T-helper 2 cell treated with Interferon-gamma antibody and Interleukin-4, amounts not matched to agents 100 ng/mL and 5 ng/mL, for 36 hours (primary cell): Measurements from ENCODE around the gene STAG2. TPM values are rescaled to one million over a fixed set of nuclear protein-coding genes. Genes with fewer than 3 reads are reported as not detected.

Source experiments
- intact Hi-C: fragments of 100-400 bp; cut with micrococcal nuclease; formaldehyde crosslinking; loops from one replicate; pipeline ENCODE4 v1.15.1; 2023
- total RNA-seq: library from RNA; stranded (reverse); gene quantifications from 2 replicates; pipeline ENCODE4 v1.2.3, GENCODE V29; 2022

STAG2 gene
- total RNA-seq, 1 donor from 2014 or later: 73.3 TPM

- intact Hi-C loops: loop anchor here (1.0 kb wide), 1 partner anchor 9 kb away; no protein-coding TSS in a partner anchor
Observed at GRCh38 chrX:123971982-123972381, 10.5 kb downstream of the STAG2 start.

- intact Hi-C loops: no loop called here
Observed at GRCh38 chrX:123973921-123974320, 12.4 kb downstream of the STAG2 start.

- intact Hi-C loops: no loop called here
Observed at GRCh38 chrX:123975180-123975579, 13.7 kb downstream of the STAG2 start.

GRCh38 chrX:123976706-123977316 lies 15.3 kb downstream of the STAG2 start:
- intact Hi-C loops: no loop called here

- intact Hi-C loops: no loop called here
Observed at GRCh38 chrX:123983240-123983639, 21.7 kb downstream of the STAG2 start.

GRCh38 chrX:123986377-123986776 lies 24.9 kb downstream of the STAG2 start:
- intact Hi-C loops: no loop called here

GRCh38 chrX:123988423-123989111 lies 27.1 kb downstream of the STAG2 start:
- intact Hi-C loops: no loop called here

- intact Hi-C loops: no loop called here
Observed at GRCh38 chrX:123989235-123989634, 27.7 kb downstream of the STAG2 start.

- intact Hi-C loops: no loop called here
Observed at GRCh38 chrX:123990169-123990568, 28.7 kb downstream of the STAG2 start.

GRCh38 chrX:123990602-123991001 lies 29.1 kb downstream of the STAG2 start:
- intact Hi-C loops: no loop called here

- intact Hi-C loops: no loop called here
Observed at GRCh38 chrX:123993326-123993725, 31.8 kb downstream of the STAG2 start.

- intact Hi-C loops: no loop called here
Observed at GRCh38 chrX:123993904-123994635, 32.6 kb downstream of the STAG2 start.

GRCh38 chrX:123994730-123995129 lies 33.2 kb downstream of the STAG2 start:
- intact Hi-C loops: no loop called here

- intact Hi-C loops: no loop called here
Observed at GRCh38 chrX:124001581-124001980, 40.1 kb downstream of the STAG2 start.

GRCh38 chrX:124005228-124005627 lies 43.7 kb downstream of the STAG2 start:
- intact Hi-C loops: no loop called here

- intact Hi-C loops: no loop called here
Observed at GRCh38 chrX:124010157-124010556, 48.7 kb downstream of the STAG2 start.

- intact Hi-C loops: no loop called here
Observed at GRCh38 chrX:124010566-124010965, 49.1 kb downstream of the STAG2 start.

- intact Hi-C loops: loop anchor here (5.0 kb wide), 1 partner anchor 183 kb away; no protein-coding TSS in a partner anchor
Observed at GRCh38 chrX:124015721-124016120, 54.2 kb downstream of the STAG2 start.

- intact Hi-C loops: loop anchor here (5.0 kb wide), 1 partner anchor 185 kb away; no protein-coding TSS in a partner anchor
Observed at GRCh38 chrX:124016825-124017224, 55.3 kb downstream of the STAG2 start.

GRCh38 chrX:124018023-124018422 lies 56.5 kb downstream of the STAG2 start:
- intact Hi-C loops: loop anchor here (1.0 to 5.0 kb wide), 2 partner anchors 58 to 186 kb away; no protein-coding TSS in a partner anchor

- intact Hi-C loops: no loop called here
Observed at GRCh38 chrX:124023838-124024238, 62.3 kb downstream of the STAG2 start.

- intact Hi-C loops: no loop called here
Observed at GRCh38 chrX:124026529-124026928, 65.0 kb downstream of the STAG2 start.
